Stimulated activated CD8-positive, alpha-beta memory T cell treated with anti-CD3 and anti-CD28 coated beads, Interleukin-12 subunit alpha, Interleukin-12 subunit beta, amount 100 ng/mL, for 1 hour (primary cell): Measurements from ENCODE around the gene PCCA.
"Not testable (repeated sequence)": the region's sequence is repeated elsewhere in the genome, so short reads cannot be mapped to it uniquely, and the experiment has no call there.

Experiments
- DNase-seq: peaks from one replicate; pipeline ENCODE4 v3.0.0-alpha.2; 2020; ENCODE audit warnings: low read depth

The PCCA gene

GRCh38 chr13:100088644-100089464 is at the start of gene PCCA:
PCCA (plus strand) TSS chr13:100089093; CDS start chr13:100089121, 28 bp downstream.
- peak; percentile 67 for DNase-seq

- no peak for DNase-seq
Measured at GRCh38 chr13:100039740-100040139, 49.2 kb upstream of the PCCA start.

GRCh38 chr13:100040196-100040595 is 48.7 kb upstream of the PCCA start:
- no peak for DNase-seq

- DNase-seq, result no peak
Measured at GRCh38 chr13:100044936-100045335, 44.0 kb upstream of the PCCA start.

- no peak for DNase-seq
Measured at GRCh38 chr13:100045355-100045754, 43.5 kb upstream of the PCCA start.

- no peak for DNase-seq
Measured at GRCh38 chr13:100051070-100051469, 37.8 kb upstream of the PCCA start.

- no peak for DNase-seq
Measured at GRCh38 chr13:100059827-100060226, 29.1 kb upstream of the PCCA start.

GRCh38 chr13:100063333-100063732 is 25.6 kb upstream of the PCCA start:
- DNase-seq, result no peak

- DNase-seq, result no peak
Measured at GRCh38 chr13:100063906-100064305, 25.0 kb upstream of the PCCA start.

GRCh38 chr13:100068133-100068931 is 20.6 kb upstream of the PCCA start:
- no peak for DNase-seq

GRCh38 chr13:100069278-100069677 is 19.6 kb upstream of the PCCA start:
- no peak for DNase-seq

- no peak for DNase-seq
Measured at GRCh38 chr13:100075700-100076587, 12.9 kb upstream of the PCCA start.

GRCh38 chr13:100079003-100079402 is 9.9 kb upstream of the PCCA start:
- not testable (repeated sequence) for DNase-seq

GRCh38 chr13:100083401-100083800 is 5.5 kb upstream of the PCCA start:
- not testable (repeated sequence) for DNase-seq

GRCh38 chr13:100088273-100088643 is 635 bp upstream of the PCCA start:
- no peak for DNase-seq

GRCh38 chr13:100089465-100090032 is 656 bp downstream of the PCCA start:
- DNase-seq, result no peak

- no peak for DNase-seq
Measured at GRCh38 chr13:100090861-100091260, 2.0 kb downstream of the PCCA start.

GRCh38 chr13:100091391-100091790 is 2.5 kb downstream of the PCCA start:
- no peak for DNase-seq

- not testable (repeated sequence) for DNase-seq
Measured at GRCh38 chr13:100092273-100092672, 3.4 kb downstream of the PCCA start.

- no peak for DNase-seq
Measured at GRCh38 chr13:100095498-100095897, 6.6 kb downstream of the PCCA start.

GRCh38 chr13:100096526-100096925 is 7.6 kb downstream of the PCCA start:
- DNase-seq, result no peak

- DNase-seq, result no peak
Measured at GRCh38 chr13:100097821-100098220, 8.9 kb downstream of the PCCA start.
